AML-193 (cell line): ENCODE results near the gene LNX2.
A peak's percentile ranks its signal among the peaks of the same experiment; 100 is the strongest.

Source experiments
- DNase-seq, 2 experiments: peaks; one replicate each; lab custom pipeline; 2025; lab: John Stamatoyannopoulos, UW

The LNX2 gene

DNA sequence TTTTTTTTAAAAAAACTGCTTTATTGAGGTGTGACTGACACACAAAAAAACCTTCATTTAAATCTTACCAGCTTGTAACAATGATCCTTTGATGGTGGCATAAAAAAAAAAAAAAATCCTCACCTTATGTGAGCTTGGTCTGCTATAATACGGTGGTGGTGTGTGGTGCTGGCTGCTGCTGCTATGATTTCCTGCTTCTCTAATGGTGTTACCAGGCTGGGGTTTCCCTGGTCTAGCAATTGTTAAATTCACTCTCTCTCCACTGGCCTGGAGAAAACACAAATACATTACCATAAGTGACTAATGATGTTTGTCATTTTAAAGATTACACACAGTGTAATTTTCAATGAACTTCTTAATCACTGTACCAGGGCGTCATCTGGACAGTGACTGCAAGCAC, 60.6 kb downstream of the LNX2 start:
- DNase-seq = no peak

GRCh38 chr13:27556109-27556508, 64.2 kb downstream of the LNX2 start:
- peak; percentile 46 to 70 for DNase-seq

DNA sequence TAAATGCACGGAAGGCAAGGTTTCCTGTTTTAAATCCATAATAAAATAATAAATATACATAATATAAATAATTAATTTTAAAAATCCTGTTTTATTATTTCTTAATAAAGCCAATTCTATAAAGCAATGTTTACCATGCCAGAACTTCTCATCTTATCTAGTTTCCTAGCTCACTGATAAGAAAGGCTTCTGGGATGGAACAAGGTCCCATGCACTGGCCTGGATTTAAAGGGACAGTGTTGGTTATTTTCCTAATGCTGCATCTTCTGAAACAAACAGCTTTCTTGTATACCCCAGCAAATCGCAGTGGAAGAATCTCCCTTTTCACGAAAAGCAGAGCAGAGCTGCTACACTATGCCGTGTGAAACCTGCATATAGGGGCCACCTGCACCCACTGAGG, 68.8 kb downstream of the LNX2 start:
- DNase-seq = no peak

DNA sequence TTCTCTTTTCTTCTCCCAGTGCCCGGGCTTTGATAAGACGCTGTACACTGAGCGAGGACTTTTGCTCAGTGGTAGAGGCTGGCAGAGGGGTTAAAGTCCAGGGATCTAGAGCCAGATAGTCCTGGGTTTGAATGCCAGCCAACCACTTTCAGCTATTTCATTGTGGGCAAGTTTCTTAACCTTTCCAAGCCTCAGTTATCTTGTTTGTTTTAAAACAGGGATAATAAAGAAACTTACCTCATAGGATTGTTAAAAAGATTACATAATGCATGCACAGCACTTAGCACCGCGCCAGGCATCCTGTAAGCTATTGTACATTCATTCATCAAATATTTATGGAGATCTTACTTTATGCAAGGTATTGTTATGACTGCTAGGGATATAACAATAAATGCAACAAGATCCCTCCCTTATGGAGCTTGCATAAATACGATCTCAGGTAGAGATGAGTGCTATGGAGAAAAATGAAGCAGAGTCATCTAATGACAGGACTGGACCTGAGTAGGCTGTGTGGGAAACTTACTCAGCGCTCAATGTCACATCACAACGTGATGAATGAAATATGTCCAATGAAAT, 70.8 kb downstream of the LNX2 start:
- DNase-seq = no peak

DNA sequence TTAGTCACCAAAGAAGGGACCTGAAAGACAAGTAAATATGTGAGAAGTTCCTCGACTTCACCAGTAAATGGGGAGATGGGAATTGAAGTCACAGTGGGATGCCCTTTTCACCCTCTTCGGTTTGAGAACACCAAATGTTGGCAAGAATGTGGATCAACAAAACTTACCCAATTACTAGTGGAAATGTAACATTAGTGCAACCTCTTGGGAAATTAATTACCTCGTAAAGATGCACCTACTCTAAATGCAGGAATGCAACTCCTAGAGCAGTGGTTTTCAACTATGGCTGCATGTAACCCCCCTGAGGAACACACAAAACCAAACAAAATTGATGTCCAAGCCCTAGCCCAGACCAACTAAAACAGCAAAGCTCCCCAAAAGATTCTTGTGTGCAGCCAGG, 78.1 kb downstream of the LNX2 start:
- DNase-seq = no peak

GRCh38 chr13:27541386-27541785, 78.9 kb downstream of the LNX2 start:
- DNase-seq = no peak

DNA sequence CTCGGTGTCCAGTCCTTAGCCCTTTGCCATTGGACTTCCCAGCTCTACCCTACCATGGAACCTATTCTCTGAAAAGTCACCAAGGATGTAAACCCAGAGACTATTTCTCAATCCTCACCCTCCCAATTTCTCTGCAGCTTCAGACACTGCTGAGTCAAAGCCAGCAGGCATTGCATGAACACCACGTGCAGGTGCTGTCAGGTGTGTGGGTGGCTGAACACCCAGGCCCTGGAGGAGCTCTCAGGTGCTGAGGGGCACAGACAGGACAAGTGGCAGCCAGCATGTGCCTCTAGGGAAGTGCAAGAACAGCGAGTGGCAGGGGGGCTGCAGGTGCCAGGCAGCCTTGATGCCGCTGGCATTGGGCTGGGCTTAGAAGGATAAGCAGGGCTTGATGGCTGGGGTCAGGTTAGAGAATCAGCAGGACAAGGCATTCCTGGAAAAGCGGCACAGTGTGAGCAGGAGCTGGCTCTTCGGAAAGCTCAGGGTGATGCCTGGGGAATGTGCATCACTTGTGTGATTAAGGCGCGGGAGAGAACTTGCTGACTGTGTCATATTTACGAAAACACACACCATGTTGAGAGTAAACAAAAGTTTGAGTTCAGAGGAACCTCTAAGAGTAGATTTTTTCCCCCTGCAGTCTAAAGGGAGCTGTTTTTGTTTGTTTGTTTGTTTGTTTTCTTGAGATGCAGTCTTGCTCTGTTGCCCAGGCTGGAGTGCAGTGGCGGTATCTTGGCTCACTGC, 83.8 kb downstream of the LNX2 start:
- no peak for DNase-seq

- no peak for DNase-seq
Observed at GRCh38 chr13:27535546-27535945, 84.8 kb downstream of the LNX2 start.

- no peak for DNase-seq
Observed at GRCh38 chr13:27534981-27535380, 85.3 kb downstream of the LNX2 start.

GRCh38 chr13:27534108-27534980, 86.0 kb downstream of the LNX2 start:
- DNase-seq = no peak

GRCh38 chr13:27533155-27533643, 87.1 kb downstream of the LNX2 start:
- peak; percentile 48 to 50 for DNase-seq

DNA sequence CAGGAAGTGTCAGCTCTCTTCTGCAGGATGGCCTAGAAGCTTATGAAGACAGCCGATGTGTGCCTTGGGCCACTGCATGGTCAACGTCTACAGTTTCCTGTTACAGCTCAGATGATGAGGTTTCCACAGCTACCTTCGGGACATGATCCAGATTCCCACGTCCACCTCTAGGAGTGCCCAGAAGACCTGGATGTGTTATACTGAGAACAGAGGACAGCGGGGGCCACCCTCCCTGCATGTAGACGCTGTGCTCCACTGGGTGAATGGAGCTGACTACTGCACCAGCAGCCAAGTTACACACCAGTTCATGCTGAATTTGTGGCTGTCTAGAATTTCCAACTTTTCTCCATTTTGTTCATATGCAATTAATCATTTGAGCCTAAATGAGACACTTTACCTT, 91.4 kb downstream of the LNX2 start:
- no peak for DNase-seq

GRCh38 chr13:27526516-27526915, 93.8 kb downstream of the LNX2 start:
- no peak for DNase-seq

- DNase-seq = no peak
Observed at GRCh38 chr13:27524981-27525975, 95.1 kb downstream of the LNX2 start.

- DNase-seq = no peak
Observed at GRCh38 chr13:27523346-27524073, 96.8 kb downstream of the LNX2 start.

DNA sequence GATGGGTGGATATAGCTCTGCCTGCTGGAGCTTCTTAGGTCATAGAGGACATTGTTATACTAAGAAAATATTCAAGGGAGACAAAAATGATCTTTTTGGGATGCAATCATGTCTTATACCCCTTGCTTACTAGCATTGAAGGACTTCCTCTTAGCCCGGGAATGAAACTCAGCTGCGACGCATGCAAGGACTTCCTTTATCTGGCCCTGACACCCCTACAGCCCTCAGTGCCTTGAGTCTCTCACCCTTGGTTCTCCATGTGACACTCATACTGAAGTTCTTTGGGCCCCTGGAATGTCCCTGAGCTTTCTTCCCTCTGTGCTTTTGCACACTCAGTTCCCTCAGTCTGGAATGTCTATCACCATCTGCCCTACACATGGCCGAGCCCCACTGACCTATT, 97.5 kb downstream of the LNX2 start:
- peak; percentile 7 to 31 for DNase-seq

- no peak for DNase-seq
Observed at GRCh38 chr13:27516103-27516502, 104.2 kb downstream of the LNX2 start.

- no peak for DNase-seq
Observed at GRCh38 chr13:27510082-27510481, 110.2 kb downstream of the LNX2 start.

GRCh38 chr13:27508802-27509201, 111.5 kb downstream of the LNX2 start:
- DNase-seq = no peak

GRCh38 chr13:27505792-27506191, 114.5 kb downstream of the LNX2 start:
- DNase-seq = no peak

DNA sequence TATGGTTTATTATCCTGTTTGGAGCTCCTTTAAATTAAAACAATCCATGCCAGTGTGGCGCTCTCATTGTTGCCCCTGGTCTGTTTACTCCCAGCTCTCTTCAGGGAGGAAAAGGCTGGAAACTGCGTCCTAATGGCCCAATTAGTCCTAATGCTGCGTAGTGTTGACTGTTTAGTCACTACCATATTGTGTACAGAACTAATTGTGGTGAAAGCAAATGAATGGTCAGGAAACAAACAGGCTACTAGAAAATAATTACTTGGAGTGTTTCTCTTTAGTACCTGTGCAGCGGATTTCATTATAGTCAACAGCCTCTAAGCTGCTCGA, 115.5 kb downstream of the LNX2 start:
- no peak for DNase-seq
